ENCODE measurements around the gene SUPT7L. TPM values are rescaled to one million over a fixed set of nuclear protein-coding genes. Genes with fewer than 3 reads are reported as not detected.
A peak's percentile ranks its signal among the peaks of the same experiment; 100 is the strongest.

Gene SUPT7L
- total and polyA plus RNA-seq, 2 of the 13 experiments (the other 11 are each of a cell fraction or from before 2014, with no cell fraction given) = 32.9 to 77.5 TPM

GRCh38 chr2:27683390-27684071 lies 20.1 kb upstream of the SUPT7L start (continued):
- TF ChIP-seq CSRNP1 (CRISPR knock-in tag; IDR thresholded peaks at IDR 0.05) = no peak
- TF ChIP-seq DPF2 (CRISPR knock-in tag; IDR thresholded peaks at IDR 0.05; ENCODE audit: borderline replicate concordance, low read depth) = no peak
- peak; percentile 58 for TF ChIP-seq ZEB1 (IDR thresholded peaks at IDR 0.05; ENCODE audit: insufficient replicate concordance, low read depth)
- no peak for TF ChIP-seq TBL1XR1 (IDR thresholded peaks at IDR 0.05; ENCODE audit: borderline replicate concordance, low read length, partially characterized antibody)
- no peak for TF ChIP-seq ZNF276 (CRISPR knock-in tag; IDR thresholded peaks at IDR 0.05; ENCODE audit: low read depth)
- no peak for TF ChIP-seq ZNF446 (CRISPR knock-in tag; IDR thresholded peaks at IDR 0.05)
- no peak for TF ChIP-seq NRL (CRISPR knock-in tag; IDR thresholded peaks at IDR 0.05; ENCODE audit: borderline replicate concordance)
- TF ChIP-seq TAF15 (IDR thresholded peaks at IDR 0.05; ENCODE audit: low read depth, low read length, poor library complexity, severe bottlenecking) = no peak
- TF ChIP-seq, protein P1, sequence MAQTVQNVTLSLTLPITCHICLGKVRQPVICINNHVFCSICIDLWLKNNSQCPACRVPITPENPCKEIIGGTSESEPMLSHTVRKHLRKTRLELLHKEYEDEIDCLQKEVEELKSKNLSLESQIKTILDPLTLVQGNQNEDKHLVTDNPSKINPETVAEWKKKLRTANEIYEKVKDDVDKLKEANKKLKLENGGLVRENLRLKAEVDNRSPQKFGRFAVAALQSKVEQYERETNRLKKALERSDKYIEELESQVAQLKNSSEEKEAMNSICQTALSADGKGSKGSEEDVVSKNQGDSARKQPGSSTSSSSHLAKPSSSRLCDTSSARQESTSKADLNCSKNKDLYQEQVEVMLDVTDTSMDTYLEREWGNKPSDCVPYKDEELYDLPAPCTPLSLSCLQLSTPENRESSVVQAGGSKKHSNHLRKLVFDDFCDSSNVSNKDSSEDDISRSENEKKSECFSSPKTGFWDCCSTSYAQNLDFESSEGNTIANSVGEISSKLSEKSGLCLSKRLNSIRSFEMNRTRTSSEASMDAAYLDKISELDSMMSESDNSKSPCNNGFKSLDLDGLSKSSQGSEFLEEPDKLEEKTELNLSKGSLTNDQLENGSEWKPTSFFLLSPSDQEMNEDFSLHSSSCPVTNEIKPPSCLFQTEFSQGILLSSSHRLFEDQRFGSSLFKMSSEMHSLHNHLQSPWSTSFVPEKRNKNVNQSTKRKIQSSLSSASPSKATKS (CRISPR knock-in tag; IDR thresholded peaks at IDR 0.05) = no peak
- no peak for TF ChIP-seq ZNF678 (CRISPR knock-in tag; IDR thresholded peaks at IDR 0.05)
- peak; percentile 58 for TF ChIP-seq MED1 (CRISPR knock-in tag; IDR thresholded peaks at IDR 0.05)
- no peak for TF ChIP-seq YEATS2 (CRISPR knock-in tag; IDR thresholded peaks at IDR 0.05; ENCODE audit: borderline replicate concordance)
- TF ChIP-seq RBM22 (optimal IDR thresholded peaks at IDR 0.05; ENCODE audit: low read length) = no peak
- TF ChIP-seq ZNF296 (CRISPR knock-in tag; conservative IDR thresholded peaks at IDR 0.05) = no peak
- TF ChIP-seq ZNF616 (CRISPR knock-in tag; IDR thresholded peaks at IDR 0.05; ENCODE audit: low read depth) = no peak
- TF ChIP-seq HIVEP1 (CRISPR knock-in tag; IDR thresholded peaks at IDR 0.05) = no peak
- TF ChIP-seq ZNF34 (CRISPR knock-in tag; IDR thresholded peaks at IDR 0.05; ENCODE audit: borderline replicate concordance) = no peak
- TF ChIP-seq, protein P2, sequence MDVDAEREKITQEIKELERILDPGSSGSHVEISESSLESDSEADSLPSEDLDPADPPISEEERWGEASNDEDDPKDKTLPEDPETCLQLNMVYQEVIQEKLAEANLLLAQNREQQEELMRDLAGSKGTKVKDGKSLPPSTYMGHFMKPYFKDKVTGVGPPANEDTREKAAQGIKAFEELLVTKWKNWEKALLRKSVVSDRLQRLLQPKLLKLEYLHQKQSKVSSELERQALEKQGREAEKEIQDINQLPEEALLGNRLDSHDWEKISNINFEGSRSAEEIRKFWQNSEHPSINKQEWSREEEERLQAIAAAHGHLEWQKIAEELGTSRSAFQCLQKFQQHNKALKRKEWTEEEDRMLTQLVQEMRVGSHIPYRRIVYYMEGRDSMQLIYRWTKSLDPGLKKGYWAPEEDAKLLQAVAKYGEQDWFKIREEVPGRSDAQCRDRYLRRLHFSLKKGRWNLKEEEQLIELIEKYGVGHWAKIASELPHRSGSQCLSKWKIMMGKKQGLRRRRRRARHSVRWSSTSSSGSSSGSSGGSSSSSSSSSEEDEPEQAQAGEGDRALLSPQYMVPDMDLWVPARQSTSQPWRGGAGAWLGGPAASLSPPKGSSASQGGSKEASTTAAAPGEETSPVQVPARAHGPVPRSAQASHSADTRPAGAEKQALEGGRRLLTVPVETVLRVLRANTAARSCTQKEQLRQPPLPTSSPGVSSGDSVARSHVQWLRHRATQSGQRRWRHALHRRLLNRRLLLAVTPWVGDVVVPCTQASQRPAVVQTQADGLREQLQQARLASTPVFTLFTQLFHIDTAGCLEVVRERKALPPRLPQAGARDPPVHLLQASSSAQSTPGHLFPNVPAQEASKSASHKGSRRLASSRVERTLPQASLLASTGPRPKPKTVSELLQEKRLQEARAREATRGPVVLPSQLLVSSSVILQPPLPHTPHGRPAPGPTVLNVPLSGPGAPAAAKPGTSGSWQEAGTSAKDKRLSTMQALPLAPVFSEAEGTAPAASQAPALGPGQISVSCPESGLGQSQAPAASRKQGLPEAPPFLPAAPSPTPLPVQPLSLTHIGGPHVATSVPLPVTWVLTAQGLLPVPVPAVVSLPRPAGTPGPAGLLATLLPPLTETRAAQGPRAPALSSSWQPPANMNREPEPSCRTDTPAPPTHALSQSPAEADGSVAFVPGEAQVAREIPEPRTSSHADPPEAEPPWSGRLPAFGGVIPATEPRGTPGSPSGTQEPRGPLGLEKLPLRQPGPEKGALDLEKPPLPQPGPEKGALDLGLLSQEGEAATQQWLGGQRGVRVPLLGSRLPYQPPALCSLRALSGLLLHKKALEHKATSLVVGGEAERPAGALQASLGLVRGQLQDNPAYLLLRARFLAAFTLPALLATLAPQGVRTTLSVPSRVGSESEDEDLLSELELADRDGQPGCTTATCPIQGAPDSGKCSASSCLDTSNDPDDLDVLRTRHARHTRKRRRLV (CRISPR knock-in tag; IDR thresholded peaks at IDR 0.05) = no peak
- no peak for TF ChIP-seq ZNF260 (CRISPR knock-in tag; IDR thresholded peaks at IDR 0.05; ENCODE audit: borderline replicate concordance, low read depth)
